Natural killer cell (primary cell): ENCODE data around the gene C1GALT1. TPM values are rescaled to one million over a fixed set of nuclear protein-coding genes. Genes with fewer than 3 reads are reported as not detected.

Source experiments
- ATAC-seq, 3 donors: fragments of 150-1000 bp in 2 of 3; fragments of 200-7000 bp in 1 of 3; cut with Tn5 transposase; 1 replicate in 1 of 3; 2 replicates in 2 of 3; pipeline ENCODE4 v1.10.0; 2021; ENCODE audit warnings: mild to moderate bottlenecking in 2 of 3, moderate library complexity in 2 of 3
- DNase-seq, 2 donors: peaks; one replicate each; pipeline versions ENCODE4 v3.0.0 to v3.0.0-alpha.2; 2013 to 2021; ENCODE audit warnings: mixed read lengths in 1 of 2
- H3K27ac ChIP-seq: one replicate; pipeline ENCODE4 v1.5.1; 2013; ENCODE audit warnings: mild to moderate bottlenecking, low read length
- H3K27me3 ChIP-seq: one replicate; pipeline ENCODE4 v1.6.1; 2013; ENCODE audit warnings: low read length; ENCODE audit not compliant: control insufficient read depth, insufficient read depth
- H3K36me3 ChIP-seq: one replicate; pipeline ENCODE4 v1.6.1; 2013; ENCODE audit warnings: low read length; ENCODE audit not compliant: control insufficient read depth, insufficient read depth
- H3K4me1 ChIP-seq: one replicate; pipeline ENCODE4 v1.6.1; 2013; ENCODE audit warnings: low read length; ENCODE audit not compliant: control insufficient read depth, insufficient read depth
- H3K4me3 ChIP-seq: one replicate; pipeline ENCODE4 v1.5.1; 2013; ENCODE audit warnings: low read length
- H3K9me3 ChIP-seq: one replicate; pipeline ENCODE4 v1.6.1; 2013; ENCODE audit warnings: low read length; ENCODE audit not compliant: control insufficient read depth, insufficient read depth
- H3K27ac Mint-ChIP-seq, 2 donors: one replicate each; pipeline ENCODE4 v1.8.0; 2022; ENCODE audit warnings: mild to moderate bottlenecking in 2 of 2, mixed read lengths in 2 of 2, moderate library complexity in 1 of 2
- H3K27me3 Mint-ChIP-seq, 2 donors: one replicate each; pipeline ENCODE4 v1.8.0; 2022; ENCODE audit warnings: low read depth in 2 of 2, mixed read lengths in 2 of 2
- H3K36me3 Mint-ChIP-seq: one replicate; pipeline ENCODE4 v1.8.0; 2022; ENCODE audit warnings: mixed read lengths
- H3K4me1 Mint-ChIP-seq, 2 donors: one replicate each; pipeline ENCODE4 v1.8.0; 2022; ENCODE audit warnings: mixed read lengths in 2 of 2
- H3K4me3 Mint-ChIP-seq: one replicate; pipeline ENCODE4 v1.8.0; 2022; ENCODE audit warnings: mild to moderate bottlenecking, moderate library complexity, mixed read lengths
- H3K9me3 Mint-ChIP-seq, 2 donors: one replicate each; pipeline ENCODE4 v1.8.0; 2022; ENCODE audit warnings: mixed read lengths in 2 of 2
- CTCF ChIP-seq: fragments of 200-600 bp; IDR thresholded peaks from one replicate; pipeline ENCODE4 v1.8.0; 2022; ENCODE audit warnings: antibody characterized with exemption
- WGBS: methylation state at CpG from one replicate; pipeline ENCODE4 v1.1.7; 2013; ENCODE audit warnings: missing lambda C conversion rate; ENCODE audit not compliant: insufficient coverage; 5-methylcytosine and 5-hydroxymethylcytosine counted together
- intact Hi-C: fragments of 100-400 bp; cut with micrococcal nuclease; formaldehyde crosslinking; loops from one replicate; pipeline ENCODE4 v1.14.2; 2022
- total RNA-seq, 4 donors: library from RNA; stranded (reverse); fragments of 120-200 nt in 1 of 4; gene quantifications; one replicate each; pipeline versions ENCODE4 v1.2.3 to v1.2.4, GENCODE V29; 2013 to 2022

Gene C1GALT1
- total RNA-seq, 3 donors from 2014 or later (not counting 1 experiment from before 2014, with no cell fraction given), result 54.5 to 64.5 (median 63.7) TPM

GRCh38 chr7:7166318-7166717 lies 16.0 kb upstream of the C1GALT1 start:
- H3K36me3 ChIP-seq, result peaks cover 5% of the 10 kb centered on the region
- WGBS, result no CpG with 5 or more reads among the region's 3 CpGs
- DNase-seq (no peak), ATAC-seq (no peak)
- H3K9me3 ChIP-seq, result no peaks in the 10 kb centered on the region
- Mint-ChIP-seq H3K36me3 (peaks cover 24% of the 10 kb centered on the region), H3K9me3 (peaks cover 0 to 1% of the 10 kb centered on the region in 2 donors), H3K4me1 (peaks cover 38 to 45% of the 10 kb centered on the region in 2 donors), H3K27ac (peak overlapping the region in 1 of 2 donors; percentile 27), H3K4me3 (no peak overlapping the region), H3K27me3 (no peaks in the 10 kb centered on the region)
- no peak for TF ChIP-seq CTCF
- H3K27ac ChIP-seq, result no peak overlapping the region
- H3K27me3 ChIP-seq, result no peaks in the 10 kb centered on the region
- intact Hi-C loops, result no loop called here
- no peak overlapping the region for H3K4me3 ChIP-seq
- peaks cover 5% of the 10 kb centered on the region for H3K4me1 ChIP-seq

GRCh38 chr7:7169296-7169695 lies 13.0 kb upstream of the C1GALT1 start:
- peaks cover 7% of the 10 kb centered on the region for H3K36me3 ChIP-seq
- no peaks in the 10 kb centered on the region for H3K27me3 ChIP-seq
- 100% methylated on average over 1 of the region's 1 CpG for WGBS
- H3K27ac ChIP-seq, result no peak overlapping the region
- no peak for TF ChIP-seq CTCF
- peaks cover 5% of the 10 kb centered on the region for H3K4me1 ChIP-seq
- H3K4me3 Mint-ChIP-seq, result no peak overlapping the region
- peak overlapping the region in 1 of 2 donors; percentile 9 for H3K27ac Mint-ChIP-seq
- H3K9me3 Mint-ChIP-seq, result peaks cover 2 to 14% of the 10 kb centered on the region in 2 donors
- peaks cover 36 to 47% of the 10 kb centered on the region in 2 donors for H3K4me1 Mint-ChIP-seq
- H3K36me3 Mint-ChIP-seq, result peaks cover 42% of the 10 kb centered on the region
- no peaks in the 10 kb centered on the region for H3K27me3 Mint-ChIP-seq
- intact Hi-C loops, result no loop called here
- no peaks in the 10 kb centered on the region for H3K9me3 ChIP-seq
- no peak overlapping the region for H3K4me3 ChIP-seq
- DNase-seq, result no peak
- ATAC-seq, result no peak

DNA sequence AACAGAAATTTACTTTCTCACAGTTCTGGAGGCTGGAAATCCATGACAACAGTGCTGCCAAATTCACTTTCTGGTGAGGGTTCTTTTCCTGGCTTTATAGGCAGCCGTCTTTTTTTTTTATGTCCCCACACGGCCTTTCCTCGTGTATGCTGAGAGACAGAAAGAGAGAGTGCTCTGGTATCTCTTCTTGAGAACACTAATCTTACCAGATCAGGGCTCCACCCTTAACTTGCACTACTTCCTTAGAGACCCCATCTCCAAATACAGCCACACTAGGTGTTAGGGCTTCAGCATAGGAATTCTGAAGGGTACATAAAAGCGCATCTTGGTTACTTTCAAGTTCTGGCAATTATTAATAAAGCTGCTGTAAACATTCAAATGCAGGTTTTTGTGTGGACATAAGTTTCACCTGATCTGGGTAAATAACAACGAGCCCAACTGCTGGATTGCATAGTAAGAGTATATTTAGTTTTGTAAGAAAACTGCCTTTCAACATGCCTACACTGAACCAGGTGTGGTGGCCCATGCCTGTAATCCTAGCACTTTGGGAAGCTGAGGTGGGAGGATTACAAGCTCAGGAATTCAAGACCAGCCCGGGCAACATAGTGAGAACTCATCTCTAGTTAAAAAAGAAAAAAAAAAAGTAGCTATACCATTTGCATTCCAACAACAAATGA lies 8.2 kb upstream of the C1GALT1 start:
- H3K4me3 ChIP-seq, result no peak overlapping the region
- 86% methylated on average over 3 of the region's 6 CpGs for WGBS
- H3K27ac Mint-ChIP-seq, result peak overlapping the region in 1 of 2 donors; percentile 9

More for the DNA sequence above, 8.2 kb upstream of the C1GALT1 start:
- DNase-seq (no peak), ATAC-seq (no peak)
- H3K9me3 ChIP-seq, result no peaks in the 10 kb centered on the region
- intact Hi-C loops, result no loop called here
- peaks cover 27 to 39% of the 10 kb centered on the region in 2 donors for H3K4me1 Mint-ChIP-seq
- H3K9me3 Mint-ChIP-seq, result peaks cover 2 to 14% of the 10 kb centered on the region in 2 donors
- no peaks in the 10 kb centered on the region for H3K4me1 ChIP-seq
- no peak overlapping the region for H3K4me3 Mint-ChIP-seq
- TF ChIP-seq CTCF, result no peak
- peaks cover 46% of the 10 kb centered on the region for H3K36me3 Mint-ChIP-seq
- peaks cover 2% of the 10 kb centered on the region for H3K36me3 ChIP-seq
- H3K27ac ChIP-seq, result no peak overlapping the region
- no peaks in the 10 kb centered on the region for H3K27me3 ChIP-seq
- H3K27me3 Mint-ChIP-seq, result no peaks in the 10 kb centered on the region
